Activated naive CD8-positive, alpha-beta T cell treated with anti-CD3 and anti-CD28 coated beads for 36 hours (primary cell): ENCODE results near the gene BOD1. TPM values are rescaled to one million over a fixed set of nuclear protein-coding genes. Genes with fewer than 3 reads are reported as not detected.

Experiments
- DNase-seq: peaks from one replicate; pipeline ENCODE4 v3.0.0; 2021
- H3K27ac Mint-ChIP-seq: one replicate; pipeline ENCODE4 v1.8.0; 2022; ENCODE audit warnings: mild to moderate bottlenecking, moderate library complexity, mixed read lengths
- H3K27me3 Mint-ChIP-seq: one replicate; pipeline ENCODE4 v1.8.0; 2022; ENCODE audit warnings: mild to moderate bottlenecking, mixed read lengths
- H3K36me3 Mint-ChIP-seq: one replicate; pipeline ENCODE4 v1.8.0; 2021; ENCODE audit warnings: mild to moderate bottlenecking, mixed read lengths
- H3K4me1 Mint-ChIP-seq: one replicate; pipeline ENCODE4 v1.8.0; 2021; ENCODE audit warnings: mixed read lengths
- H3K4me3 Mint-ChIP-seq: one replicate; pipeline ENCODE4 v1.8.0; 2022; ENCODE audit warnings: mild to moderate bottlenecking, moderate library complexity, mixed read lengths
- H3K9me3 Mint-ChIP-seq: one replicate; pipeline ENCODE4 v1.8.0; 2022; ENCODE audit warnings: mixed read lengths
- total RNA-seq, 2 experiments: library from RNA; stranded (reverse); gene quantifications; one replicate each; pipeline ENCODE4 v1.2.3, GENCODE V29; 2021

Gene BOD1
- total RNA-seq, 2 experiments from 2014 or later: 23.7 to 25.8 TPM

GRCh38 chr5:173627860-173628392 lies 11.5 kb upstream of the BOD1 start:
- Mint-ChIP-seq H3K27me3 (peaks cover 7% of the 10 kb centered on the region), H3K36me3 (no peaks in the 10 kb centered on the region), H3K9me3 (no peaks in the 10 kb centered on the region), H3K4me3 (no peak overlapping the region), H3K27ac (no peak overlapping the region), H3K4me1 (no peaks in the 10 kb centered on the region)
- DNase-seq: no peak

DNA sequence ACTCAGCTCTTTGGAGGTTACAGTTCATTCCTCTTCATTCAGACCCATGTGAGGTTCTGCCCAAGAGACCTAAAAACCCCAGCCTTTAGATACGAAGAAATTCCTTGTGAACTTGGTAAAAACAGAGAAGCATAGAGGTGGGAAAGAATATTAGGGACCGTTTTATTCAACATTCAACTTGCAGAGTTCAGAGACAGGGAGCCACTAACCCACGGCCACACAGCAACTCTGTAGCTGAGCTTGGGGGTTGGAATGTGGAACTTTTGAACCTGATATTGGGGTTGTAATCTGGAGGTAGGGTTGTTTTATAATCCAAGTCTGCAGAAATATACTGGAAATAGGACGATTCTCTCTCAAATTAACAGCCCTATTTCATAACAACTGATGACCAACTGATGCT lies 10.8 kb upstream of the BOD1 start:
- H3K36me3 Mint-ChIP-seq: no peaks in the 10 kb centered on the region
- DNase-seq: no peak

GRCh38 chr5:173626505-173626820 lies 10.0 kb upstream of the BOD1 start:
- H3K27ac Mint-ChIP-seq: no peak overlapping the region
- H3K4me1 Mint-ChIP-seq: no peaks in the 10 kb centered on the region
- no peak overlapping the region for H3K4me3 Mint-ChIP-seq
- peaks cover 4% of the 10 kb centered on the region for H3K27me3 Mint-ChIP-seq
- H3K36me3 Mint-ChIP-seq: no peaks in the 10 kb centered on the region
- no peaks in the 10 kb centered on the region for H3K9me3 Mint-ChIP-seq
- DNase-seq: no peak

More for the DNA sequence above, 10.8 kb upstream of the BOD1 start:
- Mint-ChIP-seq H3K4me1 (no peaks in the 10 kb centered on the region), H3K27ac (no peak overlapping the region), H3K9me3 (no peaks in the 10 kb centered on the region), H3K27me3 (peaks cover 4% of the 10 kb centered on the region), H3K4me3 (no peak overlapping the region)

- Mint-ChIP-seq H3K36me3 (no peaks in the 10 kb centered on the region), H3K9me3 (no peaks in the 10 kb centered on the region), H3K4me1 (no peaks in the 10 kb centered on the region), H3K27me3 (peaks cover 4% of the 10 kb centered on the region), H3K27ac (no peak overlapping the region), H3K4me3 (no peak overlapping the region)
- no peak for DNase-seq
Observed at GRCh38 chr5:173625673-173626504, 9.4 kb upstream of the BOD1 start.

DNA sequence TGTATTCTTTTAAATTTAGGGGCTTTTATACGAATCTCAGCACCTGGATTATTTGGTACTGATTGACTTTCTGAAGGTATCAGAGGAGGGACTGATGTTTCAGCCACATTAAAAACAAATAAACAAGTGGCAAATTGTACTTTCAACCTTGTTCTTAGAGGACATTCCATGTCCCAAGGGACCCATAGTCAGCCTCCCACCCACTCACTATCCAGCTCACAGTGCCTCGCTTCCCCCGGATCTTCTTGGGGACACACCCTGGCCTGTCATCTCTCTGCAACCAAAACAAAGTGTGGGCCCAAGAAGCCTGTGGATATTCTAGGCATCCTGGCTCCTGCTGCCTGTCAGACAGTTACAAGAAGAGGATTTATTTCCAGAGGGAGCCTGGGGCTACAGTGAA lies 8.8 kb upstream of the BOD1 start:
- Mint-ChIP-seq H3K27me3 (peaks cover 4% of the 10 kb centered on the region), H3K9me3 (no peaks in the 10 kb centered on the region), H3K4me1 (no peaks in the 10 kb centered on the region), H3K27ac (no peak overlapping the region), H3K4me3 (no peak overlapping the region), H3K36me3 (no peaks in the 10 kb centered on the region)
- DNase-seq: no peak

DNA sequence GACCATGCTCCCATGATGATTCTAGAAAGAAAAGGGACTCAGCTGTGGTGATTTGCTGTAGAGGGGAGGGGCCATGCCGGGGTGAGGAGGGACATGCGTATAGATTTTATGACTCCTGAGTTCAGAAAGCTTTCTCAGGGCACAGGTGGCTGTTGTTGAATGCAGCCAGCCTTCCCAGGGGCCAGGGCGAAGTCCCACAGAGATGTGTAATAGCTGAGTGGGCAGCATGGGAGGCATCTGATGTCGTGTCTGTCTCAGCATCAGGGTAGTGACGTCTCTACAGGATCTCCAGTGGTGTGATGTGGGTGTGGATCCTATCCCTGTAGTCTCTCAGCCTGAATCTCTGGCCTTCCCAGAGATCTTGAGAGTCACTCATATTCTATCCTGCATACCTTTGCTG lies 7.8 kb upstream of the BOD1 start:
- H3K27me3 Mint-ChIP-seq: peaks cover 4% of the 10 kb centered on the region
- DNase-seq: no peak
- H3K4me3 Mint-ChIP-seq: no peak overlapping the region
- no peaks in the 10 kb centered on the region for H3K4me1 Mint-ChIP-seq
- no peaks in the 10 kb centered on the region for H3K9me3 Mint-ChIP-seq
- H3K27ac Mint-ChIP-seq: no peak overlapping the region
- no peaks in the 10 kb centered on the region for H3K36me3 Mint-ChIP-seq

DNA sequence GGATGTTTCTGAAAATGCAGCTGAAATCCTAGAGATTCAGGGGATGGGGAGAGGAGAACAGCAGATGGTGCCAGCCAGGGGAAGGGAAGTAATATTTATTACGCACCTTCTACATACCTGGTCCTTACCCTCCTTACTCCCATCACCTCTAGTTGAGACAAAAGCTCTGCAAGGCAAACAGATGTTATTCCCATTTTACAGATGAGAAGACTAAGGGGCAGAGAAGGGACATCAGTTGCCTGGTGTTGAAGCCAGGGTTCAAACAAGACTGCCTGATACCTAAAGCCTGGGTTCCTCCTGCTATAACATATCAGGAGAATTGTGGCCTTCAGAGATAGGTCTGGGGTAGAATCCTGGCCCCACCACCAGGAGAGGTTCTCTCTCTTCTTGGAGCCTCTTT lies 7.3 kb upstream of the BOD1 start:
- Mint-ChIP-seq H3K27me3 (peaks cover 4% of the 10 kb centered on the region), H3K9me3 (no peaks in the 10 kb centered on the region), H3K27ac (no peak overlapping the region), H3K4me1 (peaks cover 3% of the 10 kb centered on the region), H3K36me3 (no peaks in the 10 kb centered on the region), H3K4me3 (no peak overlapping the region)
- no peak for DNase-seq

GRCh38 chr5:173623296-173623771 lies 6.9 kb upstream of the BOD1 start:
- peaks cover 4% of the 10 kb centered on the region for H3K27me3 Mint-ChIP-seq
- no peaks in the 10 kb centered on the region for H3K9me3 Mint-ChIP-seq
- peaks cover 4% of the 10 kb centered on the region for H3K4me1 Mint-ChIP-seq
- DNase-seq: no peak
- H3K27ac Mint-ChIP-seq: no peak overlapping the region
- H3K36me3 Mint-ChIP-seq: no peaks in the 10 kb centered on the region
- H3K4me3 Mint-ChIP-seq: no peak overlapping the region

GRCh38 chr5:173622183-173623047 lies 6.0 kb upstream of the BOD1 start:
- H3K27me3 Mint-ChIP-seq: no peaks in the 10 kb centered on the region
- H3K27ac Mint-ChIP-seq: no peak overlapping the region
- no peaks in the 10 kb centered on the region for H3K9me3 Mint-ChIP-seq

DNA sequence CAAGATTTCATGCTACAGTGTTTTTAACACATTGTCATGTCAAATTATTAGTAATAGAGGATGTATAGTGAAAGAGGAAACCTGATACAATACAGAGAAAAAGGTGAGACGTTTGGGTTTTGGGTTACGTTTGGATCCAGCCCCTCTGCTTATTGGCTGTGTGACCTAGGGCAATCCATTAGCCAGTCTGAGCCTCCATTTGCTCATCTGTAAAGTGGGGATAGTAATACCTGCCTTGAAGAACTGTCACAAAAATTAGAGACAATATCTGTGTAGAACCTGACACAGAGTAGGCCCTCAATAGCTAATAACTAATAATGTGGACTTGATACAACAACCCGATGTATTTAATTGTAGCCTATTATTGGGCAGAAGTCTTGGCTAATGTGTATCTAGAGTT lies 4.3 kb upstream of the BOD1 start:
- H3K36me3 Mint-ChIP-seq: peaks cover under 1% of the 10 kb centered on the region

More at GRCh38 chr5:173622183-173623047, 6.0 kb upstream of the BOD1 start:
- H3K4me3 Mint-ChIP-seq: no peak overlapping the region
- DNase-seq: no peak
- H3K4me1 Mint-ChIP-seq: peaks cover 4% of the 10 kb centered on the region
- H3K36me3 Mint-ChIP-seq: no peaks in the 10 kb centered on the region

GRCh38 chr5:173618927-173619519 lies 2.6 kb upstream of the BOD1 start:
- Mint-ChIP-seq H3K9me3 (no peaks in the 10 kb centered on the region), H3K27me3 (no peaks in the 10 kb centered on the region), H3K36me3 (peaks cover 13% of the 10 kb centered on the region), H3K4me1 (peaks cover 23% of the 10 kb centered on the region), H3K27ac (no peak overlapping the region), H3K4me3 (no peak overlapping the region)
- DNase-seq: peak; percentile 28

More for the DNA sequence above, 4.3 kb upstream of the BOD1 start:
- no peak for DNase-seq
- Mint-ChIP-seq H3K4me1 (peaks cover 10% of the 10 kb centered on the region), H3K4me3 (no peak overlapping the region), H3K27ac (no peak overlapping the region), H3K9me3 (no peaks in the 10 kb centered on the region), H3K27me3 (no peaks in the 10 kb centered on the region)

DNA sequence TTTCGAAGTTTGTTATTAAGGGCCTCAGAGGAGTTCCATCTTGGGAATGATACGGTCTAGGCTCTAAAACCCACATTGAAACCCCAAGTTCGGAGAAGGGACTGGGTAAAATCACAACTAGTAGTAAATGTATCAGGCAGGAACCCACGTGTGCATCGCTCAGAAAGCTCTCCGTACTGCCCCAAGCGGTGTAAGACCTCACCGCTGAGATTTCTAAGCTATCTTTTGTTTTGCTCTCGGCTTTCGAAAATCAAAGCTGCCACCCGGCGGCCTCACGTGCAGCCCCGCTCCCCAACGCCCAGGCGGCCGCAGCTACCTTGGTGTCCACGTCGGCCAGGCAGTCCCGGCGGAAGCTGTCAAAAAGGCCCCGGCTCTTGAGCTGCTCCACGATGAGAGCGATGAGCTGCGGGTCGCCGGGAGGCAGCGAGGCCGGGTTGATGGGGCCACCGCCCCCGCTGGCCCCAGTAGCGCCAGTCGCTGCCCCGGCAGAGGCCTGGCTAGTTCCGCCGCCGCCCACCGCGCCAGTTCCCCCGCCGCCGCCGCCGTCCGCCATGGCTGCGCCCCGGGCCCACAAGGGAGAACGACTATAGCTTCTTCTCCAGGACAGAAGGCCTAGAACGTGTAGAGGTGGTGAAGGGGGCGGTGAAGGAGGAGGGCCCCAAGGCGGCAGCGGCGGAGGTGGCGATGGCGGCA lies 420 bp downstream of the BOD1 start:
- DNase-seq: peak; percentile 68
- Mint-ChIP-seq H3K4me3 (peak overlapping the region; percentile 93), H3K4me1 (peaks cover 41% of the 10 kb centered on the region), H3K27ac (peak overlapping the region; percentile 91), H3K9me3 (no peaks in the 10 kb centered on the region), H3K36me3 (peaks cover 16% of the 10 kb centered on the region), H3K27me3 (no peaks in the 10 kb centered on the region)

- H3K9me3 Mint-ChIP-seq: no peaks in the 10 kb centered on the region
- no peak overlapping the region for H3K27ac Mint-ChIP-seq
- peaks cover 43% of the 10 kb centered on the region for H3K4me1 Mint-ChIP-seq
- peaks cover 16% of the 10 kb centered on the region for H3K36me3 Mint-ChIP-seq
- peak overlapping the region; percentile 93 for H3K4me3 Mint-ChIP-seq
- no peaks in the 10 kb centered on the region for H3K27me3 Mint-ChIP-seq
- no peak for DNase-seq
Observed at GRCh38 chr5:173614591-173614990, 1.9 kb downstream of the BOD1 start.

DNA sequence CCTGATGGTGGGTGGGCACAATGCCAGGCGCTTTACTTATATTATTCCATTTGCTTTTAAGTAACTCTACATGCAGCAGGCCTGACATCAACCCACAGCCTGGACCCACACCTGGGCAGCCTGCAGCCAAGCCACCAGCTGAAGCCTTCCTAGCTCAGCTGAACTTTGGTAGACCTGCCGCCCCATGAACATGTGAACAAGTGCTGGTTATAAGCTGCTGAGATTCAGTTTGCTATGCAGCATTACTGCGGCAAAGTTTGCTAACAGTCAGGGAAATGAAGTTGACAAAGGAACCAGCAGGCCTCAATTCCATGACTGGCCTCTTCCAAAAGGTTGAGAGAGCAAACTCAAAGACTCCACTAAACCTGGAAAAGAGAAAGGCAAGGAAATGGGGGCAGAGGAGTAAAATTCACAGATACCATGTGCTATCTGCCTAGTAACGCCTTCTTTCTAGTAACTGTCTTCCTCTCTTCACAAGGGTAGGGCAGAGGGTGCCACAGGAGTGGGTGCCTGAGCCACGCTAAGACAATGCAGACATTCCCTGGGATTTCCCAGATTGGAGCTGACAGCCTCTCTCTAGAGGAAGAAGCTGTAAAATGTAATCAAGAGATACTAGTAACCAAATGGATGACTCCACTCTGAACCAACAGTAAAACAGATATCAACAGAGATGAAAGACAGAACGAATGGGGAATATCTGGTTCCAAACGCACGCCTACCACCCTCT lies 2.9 kb downstream of the BOD1 start:
- H3K27me3 Mint-ChIP-seq: no peaks in the 10 kb centered on the region
- DNase-seq: no peak
- no peaks in the 10 kb centered on the region for H3K9me3 Mint-ChIP-seq
- H3K36me3 Mint-ChIP-seq: peaks cover 21% of the 10 kb centered on the region
- peaks cover 39% of the 10 kb centered on the region for H3K4me1 Mint-ChIP-seq
- no peak overlapping the region for H3K27ac Mint-ChIP-seq
- peak overlapping the region; percentile 8 for H3K4me3 Mint-ChIP-seq
